NCI-H146 treated with DMSO at 0.1 percent for 48 hours (cell line): ENCODE data around the gene MIEF1.
"Not testable (repeated sequence)": the region's sequence is repeated elsewhere in the genome, so short reads cannot be mapped to it uniquely, and the experiment has no call there.

Source experiments
- DNase-seq: peaks from one replicate; lab custom pipeline; 2025; ENCODE audit not compliant: unreplicated experiment; lab: John Stamatoyannopoulos, UW

MIEF1 gene

GRCh38 chr22:39511226-39511625 lies 9.1 kb downstream of the MIEF1 start:
- no peak for DNase-seq

GRCh38 chr22:39512026-39512425 lies 9.9 kb downstream of the MIEF1 start:
- DNase-seq = no peak

GRCh38 chr22:39513791-39514190 lies 11.7 kb downstream of the MIEF1 start:
- DNase-seq = no peak

- no peak for DNase-seq
These were observed 12.4 kb downstream of the MIEF1 start for GRCh38 chr22:39514373-39514973.

- no peak for DNase-seq
These were observed 13.4 kb downstream of the MIEF1 start for GRCh38 chr22:39515266-39516050.

GRCh38 chr22:39517470-39517869 lies 15.4 kb downstream of the MIEF1 start:
- no peak for DNase-seq

GRCh38 chr22:39518144-39518786 lies 16.2 kb downstream of the MIEF1 start:
- no peak for DNase-seq

GRCh38 chr22:39518996-39519680 lies 17.0 kb downstream of the MIEF1 start:
- no peak for DNase-seq

- DNase-seq = peak; percentile 93
These were observed 17.7 kb downstream of the MIEF1 start for GRCh38 chr22:39519681-39520225.

GRCh38 chr22:39520226-39521105 lies 18.4 kb downstream of the MIEF1 start, which contains the start of gene ATF4:
TSS of gene ATF4 (plus strand) at chr22:39520562. CDS start at chr22:39521446, 884 bp downstream.
- peak; percentile 64 for DNase-seq

GRCh38 chr22:39521106-39521885 lies 19.2 kb downstream of the MIEF1 start:
- not testable (repeated sequence) for DNase-seq

- DNase-seq = not testable (repeated sequence)
These were observed 20.0 kb downstream of the MIEF1 start for GRCh38 chr22:39522091-39522490.

GRCh38 chr22:39522567-39523300 lies 20.6 kb downstream of the MIEF1 start:
- DNase-seq = no peak

- DNase-seq = no peak
These were observed 22.1 kb downstream of the MIEF1 start for GRCh38 chr22:39524089-39524752.

GRCh38 chr22:39524753-39525657 lies 22.9 kb downstream of the MIEF1 start:
- no peak for DNase-seq

GRCh38 chr22:39525658-39525975 lies 23.5 kb downstream of the MIEF1 start:
- no peak for DNase-seq

GRCh38 chr22:39526736-39527171 lies 24.7 kb downstream of the MIEF1 start:
- no peak for DNase-seq
